HG03571 (cell line): Measurements from ENCODE around the gene APEX2.
"Not testable (repeated sequence)": the region's sequence is repeated elsewhere in the genome, so short reads cannot be mapped to it uniquely, and the experiment has no call there.

Experiments used
- ATAC-seq: cut with Tn5 transposase; IDR thresholded peaks from one replicate; pipeline ENCODE4 v1.9.1; 2021; ENCODE audit not compliant: unreplicated experiment

APEX2 gene

GRCh38 chrX:55011294-55011693 is 11.1 kb downstream of the APEX2 start:
- no peak for ATAC-seq

- ATAC-seq, result no peak
Observed at GRCh38 chrX:55014897-55015299, 14.7 kb downstream of the APEX2 start.

- no peak for ATAC-seq
Observed at GRCh38 chrX:55026143-55026542, 26.0 kb downstream of the APEX2 start.

GRCh38 chrX:55026840-55027239 is 26.7 kb downstream of the APEX2 start:
- ATAC-seq, result no peak

GRCh38 chrX:55028040-55028439 is 27.9 kb downstream of the APEX2 start:
- ATAC-seq, result no peak

- no peak for ATAC-seq
Observed at GRCh38 chrX:55028611-55029010, 28.4 kb downstream of the APEX2 start.

- no peak for ATAC-seq
Observed at GRCh38 chrX:55029291-55029690, 29.1 kb downstream of the APEX2 start.

GRCh38 chrX:55030271-55031205 is 30.4 kb downstream of the APEX2 start, which contains the start of gene ALAS2:
Gene ALAS2 (minus strand): TSS chrX:55030977. CDS start chrX:55026000, 4,977 bp downstream.
- ATAC-seq, result no peak

- ATAC-seq, result no peak
Observed at GRCh38 chrX:55033429-55033828, 33.3 kb downstream of the APEX2 start.

GRCh38 chrX:55039471-55039870 is 39.3 kb downstream of the APEX2 start:
- ATAC-seq, result no peak

GRCh38 chrX:55041514-55041913 is 41.4 kb downstream of the APEX2 start:
- no peak for ATAC-seq

GRCh38 chrX:55050599-55050998 is 50.4 kb downstream of the APEX2 start:
- not testable (repeated sequence) for ATAC-seq

- ATAC-seq, result no peak
Observed at GRCh38 chrX:55056820-55057674, 56.9 kb downstream of the APEX2 start.

- peak; percentile 64 for ATAC-seq
Observed at GRCh38 chrX:55057675-55058249, 57.6 kb downstream of the APEX2 start.
